ENCODE results near the gene DBN1. TPM values are rescaled to one million over a fixed set of nuclear protein-coding genes. Genes with fewer than 3 reads are reported as not detected.

Gene DBN1
- total and polyA plus RNA-seq, 9 of the 15 experiments (the other 6 are each of a cell fraction or from before 2014, with no cell fraction given) = 0.25 to 87.2 (median 27.9) TPM

DNA sequence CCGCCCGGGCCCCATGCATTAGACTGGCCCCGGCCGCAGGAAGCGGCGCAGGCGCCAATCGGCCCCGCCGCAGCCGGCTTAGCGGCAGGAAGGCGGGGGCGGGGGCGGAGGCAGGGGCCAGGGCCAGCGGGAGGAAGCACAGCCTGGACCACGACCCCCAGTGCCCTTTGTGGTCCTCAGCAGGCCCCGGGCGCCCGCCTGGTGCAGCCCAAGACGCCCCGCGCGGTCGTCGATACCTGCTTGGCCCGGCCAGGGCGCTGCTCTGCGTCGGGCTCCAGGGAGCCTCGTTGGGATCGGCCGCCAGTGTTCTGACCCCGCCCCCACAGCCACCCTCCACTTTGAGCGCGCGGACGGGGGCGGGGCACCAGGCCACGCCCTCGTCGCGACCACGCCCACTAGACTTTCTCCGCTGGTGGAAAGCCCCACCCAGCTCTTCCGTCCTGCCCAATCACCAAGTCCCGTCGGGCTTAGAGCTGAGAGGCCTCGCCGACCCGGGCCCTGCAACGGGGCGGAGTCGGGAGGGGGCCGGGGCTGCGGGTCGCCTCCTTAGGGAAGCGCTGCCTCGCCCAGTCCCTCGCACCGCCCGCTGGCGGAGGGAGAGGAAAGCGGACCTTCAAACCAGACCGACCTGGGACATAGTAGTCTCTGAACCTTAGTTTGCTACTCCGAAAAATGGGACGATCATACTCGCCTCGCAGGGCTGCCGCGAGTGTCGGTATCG lies 24.0 kb upstream of the DBN1 start, which contains the start of gene PDLIM7 (continued):
- TF ChIP-seq, protein P1, sequence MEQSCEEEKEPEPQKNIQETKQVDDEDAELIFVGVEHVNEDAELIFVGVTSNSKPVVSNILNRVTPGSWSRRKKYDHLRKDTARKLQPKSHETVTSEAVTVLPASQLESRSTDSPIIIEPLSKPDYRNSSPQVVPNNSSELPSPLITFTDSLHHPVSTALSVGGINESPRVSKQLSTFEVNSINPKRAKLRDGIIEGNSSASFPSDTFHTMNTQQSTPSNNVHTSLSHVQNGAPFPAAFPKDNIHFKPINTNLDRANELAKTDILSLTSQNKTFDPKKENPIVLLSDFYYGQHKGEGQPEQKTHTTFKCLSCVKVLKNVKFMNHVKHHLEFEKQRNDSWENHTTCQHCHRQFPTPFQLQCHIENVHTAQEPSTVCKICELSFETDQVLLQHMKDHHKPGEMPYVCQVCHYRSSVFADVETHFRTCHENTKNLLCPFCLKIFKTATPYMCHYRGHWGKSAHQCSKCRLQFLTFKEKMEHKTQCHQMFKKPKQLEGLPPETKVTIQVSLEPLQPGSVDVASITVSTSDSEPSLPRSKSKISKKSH (CRISPR knock-in tag; IDR thresholded peaks at IDR 0.05) = no peak
- TF ChIP-seq CHD1 (IDR thresholded peaks at IDR 0.05; ENCODE audit: low read length) = peak; percentile 8
- peak; percentile 47 for TF ChIP-seq JUND (IDR thresholded peaks at IDR 0.05; ENCODE audit: borderline replicate concordance, low read depth, low read length)
- TF ChIP-seq JUND (tag; IDR thresholded peaks at IDR 0.05; ENCODE audit: borderline replicate concordance, low read depth, low read length) = no peak; the same call in 2 of the 3 replicates
- TF ChIP-seq MTA1 (IDR thresholded peaks at IDR 0.05; ENCODE audit: borderline replicate concordance) = peak; percentile 58; the same call in 1 of the 2 replicates
- TF ChIP-seq, protein P2, sequence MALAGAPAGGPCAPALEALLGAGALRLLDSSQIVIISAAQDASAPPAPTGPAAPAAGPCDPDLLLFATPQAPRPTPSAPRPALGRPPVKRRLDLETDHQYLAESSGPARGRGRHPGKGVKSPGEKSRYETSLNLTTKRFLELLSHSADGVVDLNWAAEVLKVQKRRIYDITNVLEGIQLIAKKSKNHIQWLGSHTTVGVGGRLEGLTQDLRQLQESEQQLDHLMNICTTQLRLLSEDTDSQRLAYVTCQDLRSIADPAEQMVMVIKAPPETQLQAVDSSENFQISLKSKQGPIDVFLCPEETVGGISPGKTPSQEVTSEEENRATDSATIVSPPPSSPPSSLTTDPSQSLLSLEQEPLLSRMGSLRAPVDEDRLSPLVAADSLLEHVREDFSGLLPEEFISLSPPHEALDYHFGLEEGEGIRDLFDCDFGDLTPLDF (CRISPR knock-in tag; IDR thresholded peaks at IDR 0.05) = no peak
- peak; percentile 32; the same call in 1 of the 2 replicates for TF ChIP-seq HCFC1 (IDR thresholded peaks at IDR 0.05; ENCODE audit: low read depth, low read length)
- peak; percentile 32; the same call in 1 of the 2 replicates for TF ChIP-seq CREM (IDR thresholded peaks at IDR 0.05; ENCODE audit: low read depth)

Data from K562 (cell line).